Uterus (tissue), 4 donors: ENCODE measurements around the gene SFT2D3. TPM values are rescaled to one million over a fixed set of nuclear protein-coding genes. Genes with fewer than 3 reads are reported as not detected.
A peak's percentile ranks its signal among the peaks of the same experiment; 100 is the strongest.

ENCODE experiments used
- DNase-seq, 2 donors: peaks; one replicate each; pipeline ENCODE4 v3.0.0-alpha.2; 2019 to 2020
- H3K27ac ChIP-seq, 2 donors: fragments of 200-600 bp; sonication (generic); 1 replicate in 1 of 2; 2 replicates in 1 of 2; pipeline ENCODE4 v1.5.1; 2016 to 2018
- H3K27me3 ChIP-seq, 2 donors: fragments of 200-600 bp; sonication (generic); one replicate each; pipeline ENCODE4 v1.5.1; 2018 to 2019; ENCODE audit warnings: control low read depth in 1 of 2
- H3K36me3 ChIP-seq, 2 donors: fragments of 200-600 bp; sonication (generic); one replicate each; pipeline ENCODE4 v1.5.1; 2019; ENCODE audit warnings: control low read depth in 1 of 2
- H3K4me1 ChIP-seq, 2 donors: fragments of 200-600 bp; sonication (generic); one replicate each; pipeline ENCODE4 v1.5.1; 2018 to 2019; ENCODE audit warnings: control low read depth in 1 of 2
- H3K4me3 ChIP-seq, 2 donors: fragments of 200-600 bp; sonication (generic); 1 replicate in 1 of 2; 2 replicates in 1 of 2; pipeline ENCODE4 v1.5.1; 2018 to 2019; ENCODE audit warnings: mild to moderate bottlenecking in 1 of 2
- H3K9me3 ChIP-seq, 2 donors: fragments of 200-600 bp; sonication (generic); one replicate each; pipeline ENCODE4 v1.5.1; 2019; ENCODE audit warnings: control low read depth in 1 of 2
- CTCF ChIP-seq, 4 experiments: fragments of 200-600 bp in 2 of 4; fragments of 450-650 bp in 2 of 4; sonication (generic) in 2 of 4; IDR thresholded peaks; one replicate each; pipeline ENCODE4 v1.5.1; 2016 to 2019; ENCODE audit warnings: antibody characterized with exemption in 4 of 4, mild to moderate bottlenecking in 2 of 4, moderate library complexity in 1 of 4
- POLR2A ChIP-seq, 2 donors: fragments of 450-650 bp; IDR thresholded peaks; one replicate each; pipeline ENCODE4 v1.6.1; 2016; ENCODE audit warnings: antibody characterized with exemption in 2 of 2, mild to moderate bottlenecking in 1 of 2, moderate library complexity in 1 of 2
- intact Hi-C: fragments of 100-400 bp; cut with DNase I; formaldehyde crosslinking; loops from one replicate; pipeline ENCODE4 v1.15.1; 2023; ENCODE audit warnings: low total_unique reads
- total RNA-seq, 4 donors: library from RNA; depleted of rRNA in 3 of 4; stranded (reverse); fragments of >200 nt in 3 of 4; gene quantifications; one replicate each; pipeline versions ENCODE4 v1.1.0 to v1.2.4, GENCODE V29; 2014 to 2023
- donor health status: DM: yes; HTN: yes; CAD: no.

Gene SFT2D3
- total RNA-seq, 4 donors from 2014 or later, result 5.9 to 27.2 (median 11.1) TPM

GRCh38 chr2:127670055-127670956, 31.0 kb upstream of the SFT2D3 start:
- Histone ChIP-seq H3K27ac (peak overlapping the region; percentile 54 to 78), H3K9me3 (no peaks in the 10 kb centered on the region), H3K4me1 (peaks cover 0 to 5% of the 10 kb centered on the region in 2 donors), H3K27me3 (no peaks in the 10 kb centered on the region), H3K4me3 (no peak overlapping the region), H3K36me3 (no peaks in the 10 kb centered on the region)
- no peak for TF ChIP-seq POLR2A (IDR thresholded peaks at IDR 0.05)
- no peak for TF ChIP-seq CTCF (IDR thresholded peaks at IDR 0.05)
- intact Hi-C loops, result no loop called here
- DNase-seq, result no peak

GRCh38 chr2:127670957-127671290, 30.4 kb upstream of the SFT2D3 start:
- Histone ChIP-seq H3K9me3 (no peaks in the 10 kb centered on the region), H3K4me1 (peaks cover 0 to 5% of the 10 kb centered on the region in 2 donors), H3K36me3 (no peaks in the 10 kb centered on the region), H3K27ac (peak overlapping the region; percentile 54 to 78), H3K27me3 (no peaks in the 10 kb centered on the region), H3K4me3 (no peak overlapping the region)
- DNase-seq, result no peak
- intact Hi-C loops, result no loop called here
- no peak for TF ChIP-seq CTCF (IDR thresholded peaks at IDR 0.05)

- H3K27ac ChIP-seq, result peak overlapping the region; percentile 78 to 94
- H3K36me3 ChIP-seq, result no peaks in the 10 kb centered on the region
- H3K9me3 ChIP-seq, result no peaks in the 10 kb centered on the region
- intact Hi-C loops, result no loop called here
- peaks cover 0 to 5% of the 10 kb centered on the region in 2 donors for H3K4me1 ChIP-seq
- no peak for DNase-seq
- TF ChIP-seq CTCF (IDR thresholded peaks at IDR 0.05) (no peak), POLR2A (IDR thresholded peaks at IDR 0.05) (no peak)
- no peaks in the 10 kb centered on the region for H3K27me3 ChIP-seq
- H3K4me3 ChIP-seq, result peak overlapping the region in 1 of 2 donors; percentile 85
Measured at GRCh38 chr2:127671557-127672302, 29.6 kb upstream of the SFT2D3 start.

GRCh38 chr2:127672341-127673224, 28.7 kb upstream of the SFT2D3 start:
- Histone ChIP-seq H3K4me1 (peaks cover 0 to 5% of the 10 kb centered on the region in 2 donors), H3K36me3 (no peaks in the 10 kb centered on the region), H3K27me3 (no peaks in the 10 kb centered on the region), H3K4me3 (peak overlapping the region; percentile 60 to 85), H3K9me3 (no peaks in the 10 kb centered on the region), H3K27ac (peak overlapping the region; percentile 78 to 94)
- DNase-seq, result peak in 1 of 2 donors; percentile 25
- intact Hi-C loops, result no loop called here
- TF ChIP-seq POLR2A (IDR thresholded peaks at IDR 0.05), result no peak
- TF ChIP-seq CTCF (IDR thresholded peaks at IDR 0.05), result no peak
